Activated CD8-positive, alpha-beta T cell treated with anti-CD3 and anti-CD28 coated beads, Interleukin-2, amount 10 ng/mL, durations not matched to agents 7 days and 5 days (primary cell): ENCODE results near the gene C5. TPM values are rescaled to one million over a fixed set of nuclear protein-coding genes. Genes with fewer than 3 reads are reported as not detected.
"Not testable (repeated sequence)": the region's sequence is repeated elsewhere in the genome, so short reads cannot be mapped to it uniquely, and the experiment has no call there.

Experiments
- ATAC-seq: fragments of 150-1000 bp; cut with Tn5 transposase; one replicate; pipeline ENCODE4 v1.10.0; 2021; ENCODE audit warnings: moderate library complexity
- CTCF ChIA-PET: fragments of 350-600 bp; sonication (Branson Sonifier 250); formaldehyde crosslinking; loops from one replicate; lab custom pipeline; 2021; ENCODE audit warnings: antibody characterized with exemption; lab: Charles Lee
- POLR2A ChIA-PET: fragments of 350-600 bp; sonication (Branson Sonifier 250); formaldehyde crosslinking; loops from one replicate; lab custom pipeline; 2021; ENCODE audit warnings: antibody characterized with exemption; lab: Charles Lee
- DNase-seq: peaks from one replicate; pipeline ENCODE4 v3.0.0-alpha.2; 2020
- H3K27ac Mint-ChIP-seq: one replicate; pipeline ENCODE4 v1.8.0; 2021; ENCODE audit warnings: mild to moderate bottlenecking, mixed read lengths
- H3K27me3 Mint-ChIP-seq: one replicate; pipeline ENCODE4 v1.8.0; 2021; ENCODE audit warnings: low read depth, mixed read lengths
- H3K36me3 Mint-ChIP-seq: one replicate; pipeline ENCODE4 v1.8.0; 2021; ENCODE audit warnings: low read depth, mixed read lengths
- H3K4me1 Mint-ChIP-seq: one replicate; pipeline ENCODE4 v1.8.0; 2021; ENCODE audit warnings: low read depth, mixed read lengths
- H3K4me3 Mint-ChIP-seq: one replicate; pipeline ENCODE4 v1.8.0; 2021; ENCODE audit warnings: mild to moderate bottlenecking, mixed read lengths
- H3K9me3 Mint-ChIP-seq: one replicate; pipeline ENCODE4 v1.8.0; 2022; ENCODE audit warnings: mixed read lengths; ENCODE audit not compliant: insufficient read depth
- total RNA-seq, 2 experiments: library from RNA; stranded (reverse); gene quantifications; one replicate each; pipeline ENCODE4 v1.2.3, GENCODE V29; 2021

The C5 gene
- total RNA-seq, 2 experiments from 2014 or later = 1.3 to 2.3 TPM

DNA sequence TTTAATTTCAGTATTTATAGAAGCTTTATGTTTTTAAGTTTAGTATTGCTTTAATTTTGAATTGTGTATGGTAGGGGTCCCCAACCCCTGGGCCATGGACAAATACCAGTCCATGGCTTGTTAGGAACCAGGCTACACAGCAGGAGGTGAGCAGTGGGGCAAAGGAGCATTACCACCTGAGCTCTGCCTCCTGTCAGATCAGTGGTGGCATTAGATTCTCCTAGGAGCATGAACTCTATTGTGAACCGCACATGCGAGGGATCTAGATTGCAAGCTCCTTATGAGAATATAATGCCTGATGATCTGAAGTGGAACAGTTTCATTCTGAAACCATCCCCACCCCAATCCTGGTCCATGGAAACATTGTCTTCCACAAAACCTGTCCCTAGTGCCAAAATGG, 1.9 kb downstream of the C5 start:
- ATAC-seq = no peak
- DNase-seq = no peak
- Mint-ChIP-seq H3K36me3 (no peaks in the 10 kb centered on the region), H3K4me3 (no peak overlapping the region), H3K4me1 (no peaks in the 10 kb centered on the region), H3K27me3 (no peaks in the 10 kb centered on the region), H3K27ac (no peak overlapping the region), H3K9me3 (no peaks in the 10 kb centered on the region)
- ChIA-PET POLR2A (no interaction called here), CTCF (interaction anchor here (3.9 kb wide), 1 partner anchor 12 kb away, joined by 30 read pairs; no protein-coding TSS in a partner anchor)

DNA sequence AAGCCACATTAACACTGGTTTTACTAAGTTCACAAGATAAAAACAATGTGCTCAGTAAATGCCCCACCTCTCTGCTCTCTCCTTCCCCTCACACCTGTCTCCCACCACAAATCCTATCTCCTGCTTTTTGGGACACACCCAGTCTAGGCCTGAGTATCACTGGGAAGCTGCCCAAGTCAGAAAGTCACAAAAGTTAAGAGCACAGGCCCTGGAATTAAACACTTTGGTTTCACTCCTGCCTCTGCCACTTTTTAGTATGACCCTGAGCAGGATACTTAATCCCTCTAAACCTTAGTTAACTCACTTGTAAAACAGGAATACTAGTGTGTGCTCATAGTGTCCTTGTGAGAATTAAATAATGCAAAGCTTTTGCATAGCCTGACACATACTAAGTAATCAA, 11.3 kb downstream of the C5 start:
- Mint-ChIP-seq H3K4me3 (no peak overlapping the region), H3K27me3 (peaks cover 4% of the 10 kb centered on the region), H3K9me3 (no peaks in the 10 kb centered on the region), H3K4me1 (peaks cover 3% of the 10 kb centered on the region), H3K27ac (no peak overlapping the region), H3K36me3 (peaks cover 5% of the 10 kb centered on the region)
- DNase-seq (no peak), ATAC-seq (no peak)
- POLR2A ChIA-PET = no interaction called here
- CTCF ChIA-PET = interaction anchor here (0.7 to 1.5 kb wide), 3 partner anchors 10 to 283 kb away, joined by 3 to 4 read pairs (median 3); no protein-coding TSS in a partner anchor

DNA sequence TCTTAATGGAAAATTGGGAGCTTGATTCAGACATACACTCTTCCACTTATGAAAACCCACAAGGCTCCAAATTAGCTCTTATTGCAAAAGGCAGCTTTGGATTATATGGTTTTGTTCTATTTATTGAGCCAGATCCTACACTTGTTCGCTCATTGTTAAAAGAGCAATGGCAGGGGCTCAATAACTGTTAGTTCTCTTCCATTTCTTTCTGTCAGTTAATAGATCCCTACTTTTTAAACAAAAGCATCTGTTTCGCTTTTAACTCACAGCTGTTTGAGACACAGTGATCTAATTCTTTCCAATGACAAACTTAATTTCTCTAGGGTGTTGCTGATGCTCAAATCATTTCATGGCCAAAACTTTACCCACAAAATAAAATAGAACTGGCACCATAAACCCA, 11.7 kb downstream of the C5 start:
- Mint-ChIP-seq H3K4me1 (peaks cover 3% of the 10 kb centered on the region), H3K36me3 (peaks cover 5% of the 10 kb centered on the region), H3K4me3 (no peak overlapping the region), H3K9me3 (no peaks in the 10 kb centered on the region), H3K27me3 (peaks cover 4% of the 10 kb centered on the region), H3K27ac (no peak overlapping the region)
- ChIA-PET POLR2A (no interaction called here), CTCF (interaction anchor here (0.7 to 1.5 kb wide), 3 partner anchors 9 to 282 kb away, joined by 3 to 4 read pairs (median 3); no protein-coding TSS in a partner anchor)
- DNase-seq (no peak), ATAC-seq (no peak)

DNA sequence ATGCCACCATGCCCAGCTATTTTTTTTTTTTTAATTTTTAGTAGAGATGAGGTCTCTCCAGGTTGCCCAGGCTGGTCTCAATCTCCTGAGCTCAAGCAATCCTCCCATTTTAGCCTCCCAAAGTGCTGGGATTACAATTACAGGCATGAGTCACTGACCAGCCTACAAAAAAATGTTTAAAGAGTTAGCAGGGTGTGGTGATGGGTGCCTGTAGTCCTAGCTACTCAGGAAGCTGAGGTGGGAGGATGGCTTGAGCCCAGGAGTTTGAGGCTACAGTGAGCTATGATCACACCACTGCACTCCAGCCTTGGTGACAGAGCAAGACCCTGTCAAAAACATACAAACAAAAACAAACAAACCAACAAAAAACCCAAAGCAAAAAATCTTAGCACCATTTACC, 14.4 kb downstream of the C5 start:
- ATAC-seq, H3K9me3 Mint-ChIP-seq, H3K27ac Mint-ChIP-seq, POLR2A ChIA-PET, H3K36me3 Mint-ChIP-seq, H3K27me3 Mint-ChIP-seq, DNase-seq, H3K4me1 Mint-ChIP-seq, H3K4me3 Mint-ChIP-seq: not testable (repeated sequence)
- CTCF ChIA-PET = interaction anchor here (2.9 to 3.3 kb wide), 3 partner anchors 20 to 54 kb away, joined by 10 to 23 read pairs (median 15); no protein-coding TSS in a partner anchor

DNA sequence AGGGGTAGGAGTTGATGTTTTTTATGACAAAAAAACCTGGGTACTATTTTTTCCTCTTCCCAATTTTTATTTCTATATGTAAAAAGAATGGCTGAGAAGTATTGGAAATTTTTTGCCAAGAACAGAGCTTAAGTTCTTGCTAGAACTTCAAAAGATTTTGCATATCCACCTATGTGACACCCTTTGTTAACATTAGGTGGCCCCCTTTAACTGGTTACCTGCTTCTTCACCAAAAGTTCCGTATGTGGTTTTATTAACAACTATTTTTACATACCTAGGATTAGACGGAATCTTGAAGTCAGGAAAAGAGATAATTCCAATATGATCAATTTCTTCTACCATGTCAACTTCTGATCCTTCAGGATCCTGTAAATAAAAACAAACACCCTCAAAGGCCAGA, 15.5 kb downstream of the C5 start:
- Mint-ChIP-seq H3K27me3 (peaks cover 2% of the 10 kb centered on the region), H3K27ac (no peak overlapping the region), H3K36me3 (peaks cover 5% of the 10 kb centered on the region), H3K4me1 (peaks cover 3% of the 10 kb centered on the region), H3K4me3 (no peak overlapping the region), H3K9me3 (no peaks in the 10 kb centered on the region)
- ChIA-PET CTCF (interaction anchor here (0.7 to 3.3 kb wide), 5 partner anchors 22 to 285 kb away, joined by 3 to 23 read pairs (median 10); no protein-coding TSS in a partner anchor), POLR2A (no interaction called here)
- DNase-seq (no peak), ATAC-seq (no peak)

DNA sequence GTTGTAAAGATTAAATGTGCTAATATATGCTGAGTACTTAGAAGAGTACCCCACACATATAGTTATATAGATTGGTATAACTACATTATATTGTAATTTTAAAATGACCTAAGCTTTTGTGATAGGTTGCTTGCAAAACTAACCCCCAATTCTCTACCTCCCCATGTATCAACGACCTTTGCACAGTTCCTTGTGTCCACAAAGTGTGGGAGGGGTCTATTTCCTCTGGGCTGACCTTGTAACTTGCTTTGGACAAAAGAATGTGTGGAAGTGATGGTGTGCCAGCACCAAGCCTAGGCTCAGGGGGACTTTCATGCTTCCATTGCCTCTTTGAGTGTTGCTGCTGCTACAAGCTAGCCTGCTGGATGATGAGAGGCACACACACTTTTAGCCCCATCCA, 20.6 kb downstream of the C5 start:
- CTCF ChIA-PET = interaction anchor here (0.8 to 1.9 kb wide), 8 partner anchors 9 to 161 kb away, joined by 3 to 9 read pairs (median 4); no protein-coding TSS in a partner anchor
- DNase-seq (no peak), ATAC-seq (no peak)
- no peak overlapping the region for H3K27ac Mint-ChIP-seq
- H3K9me3 Mint-ChIP-seq = no peaks in the 10 kb centered on the region
- no peaks in the 10 kb centered on the region for H3K36me3 Mint-ChIP-seq
- POLR2A ChIA-PET = no interaction called here
- H3K4me3 Mint-ChIP-seq = no peak overlapping the region
- H3K27me3 Mint-ChIP-seq = peaks cover 4% of the 10 kb centered on the region
- H3K4me1 Mint-ChIP-seq = no peaks in the 10 kb centered on the region

DNA sequence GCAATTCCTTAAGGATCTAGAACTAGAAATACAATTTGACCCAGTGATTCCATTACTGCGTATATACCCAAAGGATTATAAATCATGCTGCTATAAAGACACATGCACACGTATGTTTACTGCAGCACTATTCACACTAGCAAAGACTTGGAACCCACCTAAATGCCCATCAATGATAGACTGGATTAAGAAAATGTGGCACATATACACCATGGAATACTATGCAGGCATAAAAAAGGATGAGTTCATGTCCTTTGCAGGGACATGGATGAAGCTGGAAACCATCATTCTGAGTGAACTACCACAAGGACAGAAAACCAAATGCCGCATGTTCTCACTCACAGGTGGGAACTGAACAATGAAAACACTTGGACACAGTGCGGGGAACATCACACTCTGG, 21.8 kb downstream of the C5 start:
- ATAC-seq, POLR2A ChIA-PET, H3K36me3 Mint-ChIP-seq, H3K4me3 Mint-ChIP-seq, H3K27ac Mint-ChIP-seq, DNase-seq, H3K27me3 Mint-ChIP-seq, H3K9me3 Mint-ChIP-seq, H3K4me1 Mint-ChIP-seq: not testable (repeated sequence)
- CTCF ChIA-PET = interaction anchor here (0.8 to 1.8 kb wide), 5 partner anchors 10 to 46 kb away, joined by 3 to 7 read pairs (median 3); no protein-coding TSS in a partner anchor

DNA sequence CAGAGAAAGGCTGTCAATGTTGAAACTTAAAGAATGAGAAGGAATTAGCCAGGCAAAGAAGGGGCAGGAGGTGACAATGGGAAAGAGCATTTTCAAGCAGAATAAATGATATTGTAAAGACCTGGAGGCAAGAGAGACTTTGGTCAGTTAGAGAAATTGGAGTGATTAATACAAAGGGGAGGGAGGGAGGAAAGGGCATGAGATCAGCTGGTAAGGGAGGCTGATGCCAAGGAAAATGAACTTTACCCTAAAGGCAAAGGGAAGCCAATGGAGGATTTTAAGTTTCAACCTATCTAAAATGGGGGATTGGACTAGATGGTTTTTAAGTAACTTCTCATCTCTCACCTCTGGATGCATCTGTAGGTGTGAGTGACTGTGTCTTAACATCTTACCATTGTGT, 23.3 kb downstream of the C5 start:
- Mint-ChIP-seq H3K4me1 (no peaks in the 10 kb centered on the region), H3K9me3 (no peaks in the 10 kb centered on the region), H3K36me3 (no peaks in the 10 kb centered on the region), H3K27ac (no peak overlapping the region), H3K4me3 (no peak overlapping the region), H3K27me3 (peaks cover 4% of the 10 kb centered on the region)
- no peak for ATAC-seq
- DNase-seq = no peak
- ChIA-PET CTCF (no interaction called here), POLR2A (no interaction called here)

DNA sequence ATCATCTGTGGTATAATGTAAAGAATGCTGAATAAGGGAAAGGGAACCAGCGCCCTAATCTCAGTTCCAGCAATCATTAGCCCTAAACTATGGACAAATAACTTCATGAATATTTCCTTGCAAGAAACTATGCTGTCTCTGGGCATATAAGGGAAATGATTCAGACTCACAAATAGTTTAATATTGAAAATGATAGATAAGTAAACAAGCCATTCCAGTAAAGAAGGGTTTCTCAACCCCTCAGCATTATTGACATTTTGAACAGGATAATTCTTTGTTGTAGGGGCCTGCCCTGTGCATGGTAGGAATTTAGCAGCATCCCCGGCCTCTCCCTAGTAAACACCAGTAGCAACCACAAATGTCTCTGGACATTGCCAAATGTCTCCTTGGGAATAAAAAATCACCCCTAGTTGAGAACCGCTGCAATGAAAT, 23.8 kb downstream of the C5 start:
- CTCF ChIA-PET = no interaction called here

DNA sequence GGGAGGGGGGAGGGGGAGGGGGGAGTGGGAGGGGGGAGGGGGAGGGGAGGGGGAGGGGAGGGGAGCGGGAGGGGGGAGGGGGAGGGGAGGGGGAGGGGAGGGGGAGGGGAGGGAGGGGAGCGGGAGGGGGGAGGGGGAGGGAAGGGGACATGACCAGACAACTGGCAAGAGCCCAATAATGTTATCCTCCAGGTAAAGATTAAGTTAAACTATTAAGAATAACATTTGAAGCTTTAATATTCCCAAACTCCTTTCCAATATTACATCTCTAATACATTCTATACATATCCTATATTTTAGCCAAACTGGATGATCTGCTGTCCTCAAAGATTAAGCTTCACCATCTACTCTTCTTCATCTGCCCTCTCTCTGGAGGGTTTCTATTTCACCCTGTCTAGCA, 25.8 kb downstream of the C5 start:
- H3K4me3 Mint-ChIP-seq = no peak overlapping the region
- no peak for DNase-seq
- H3K36me3 Mint-ChIP-seq = no peaks in the 10 kb centered on the region
- no peak overlapping the region for H3K27ac Mint-ChIP-seq
- ChIA-PET POLR2A (interaction anchor here (0.6 kb wide), 1 partner anchor 871 kb away, joined by 3 read pairs; no protein-coding TSS in a partner anchor), CTCF (interaction anchor here (0.6 to 1.5 kb wide), 4 partner anchors 25 to 47 kb away, joined by 3 to 5 read pairs (median 4); no protein-coding TSS in a partner anchor)
- H3K27me3 Mint-ChIP-seq = peaks cover 4% of the 10 kb centered on the region
- no peaks in the 10 kb centered on the region for H3K9me3 Mint-ChIP-seq
- ATAC-seq = no peak
- no peaks in the 10 kb centered on the region for H3K4me1 Mint-ChIP-seq

More for the DNA sequence above, 23.8 kb downstream of the C5 start:
- H3K27ac Mint-ChIP-seq = no peak overlapping the region
- H3K9me3 Mint-ChIP-seq = no peaks in the 10 kb centered on the region
- ATAC-seq (no peak), DNase-seq (no peak)
- H3K27me3 Mint-ChIP-seq = peaks cover 4% of the 10 kb centered on the region
- POLR2A ChIA-PET = no interaction called here
- no peaks in the 10 kb centered on the region for H3K36me3 Mint-ChIP-seq
- no peak overlapping the region for H3K4me3 Mint-ChIP-seq
- H3K4me1 Mint-ChIP-seq = no peaks in the 10 kb centered on the region

DNA sequence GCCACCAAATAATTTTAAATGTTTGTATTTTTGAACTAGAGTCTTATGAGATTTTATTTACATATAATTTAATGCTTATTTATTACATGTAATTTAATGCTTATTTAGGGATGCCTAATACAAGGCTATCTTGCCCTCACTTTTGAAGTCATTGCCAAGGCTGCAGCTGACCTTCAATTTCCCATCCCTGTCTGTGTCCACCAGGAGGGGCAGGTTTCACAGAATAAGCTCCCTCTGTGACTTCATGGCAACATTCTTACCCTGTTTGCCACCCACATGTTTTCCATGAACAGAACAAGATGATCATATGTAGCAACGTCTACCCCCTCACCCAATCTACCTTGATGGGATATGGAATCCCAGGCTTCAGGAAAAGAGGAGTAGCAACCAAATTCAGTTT, 27.0 kb downstream of the C5 start:
- CTCF ChIA-PET = interaction anchor here (1.0 to 1.5 kb wide), 2 partner anchors 37 to 42 kb away, joined by 3 to 5 read pairs; no protein-coding TSS in a partner anchor
- Mint-ChIP-seq H3K9me3 (no peaks in the 10 kb centered on the region), H3K4me3 (no peak overlapping the region)

DNA sequence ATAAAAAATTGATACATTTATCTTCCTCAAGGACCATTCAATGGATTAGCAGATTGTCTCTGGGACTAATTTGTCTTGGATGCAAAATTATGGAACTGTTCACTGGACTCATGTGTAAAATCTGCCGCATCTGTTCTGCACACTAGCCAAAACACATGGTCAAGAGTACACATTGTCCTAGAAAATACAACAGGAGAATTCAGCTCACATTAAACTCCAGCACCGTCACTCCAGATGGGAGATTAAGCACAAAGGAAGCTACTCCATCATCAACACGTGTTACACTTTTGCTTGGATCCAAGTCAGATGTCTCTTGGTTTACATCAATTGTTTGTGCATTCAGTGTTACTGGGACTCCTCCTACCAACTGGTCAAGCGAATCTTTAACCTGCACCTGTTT, 28.8 kb downstream of the C5 start:
- Mint-ChIP-seq H3K36me3 (no peaks in the 10 kb centered on the region), H3K27ac (no peak overlapping the region), H3K9me3 (no peaks in the 10 kb centered on the region), H3K27me3 (no peaks in the 10 kb centered on the region), H3K4me3 (no peak overlapping the region), H3K4me1 (no peaks in the 10 kb centered on the region)
- CTCF ChIA-PET = interaction anchor here (1.0 to 1.4 kb wide), 2 partner anchors 39 kb away, joined by 3 to 4 read pairs; no protein-coding TSS in a partner anchor
- POLR2A ChIA-PET = no interaction called here
- ATAC-seq (no peak), DNase-seq (no peak)

More for the DNA sequence above, 27.0 kb downstream of the C5 start:
- ATAC-seq (no peak), DNase-seq (no peak)
- Mint-ChIP-seq H3K36me3 (no peaks in the 10 kb centered on the region), H3K27me3 (peaks cover 4% of the 10 kb centered on the region), H3K4me1 (no peaks in the 10 kb centered on the region), H3K27ac (no peak overlapping the region)
- POLR2A ChIA-PET = no interaction called here
